HG03139 (cell line): ENCODE measurements around the gene ARHGEF17.

Experiments used
- ATAC-seq: cut with Tn5 transposase; IDR thresholded peaks from one replicate; pipeline ENCODE4 v1.9.1; 2021; ENCODE audit not compliant: unreplicated experiment

The ARHGEF17 gene

GRCh38 chr11:73392108-73393010 is 84.3 kb downstream of the ARHGEF17 start:
- ATAC-seq = no peak

- no peak for ATAC-seq
Measured at GRCh38 chr11:73393011-73393380, 84.9 kb downstream of the ARHGEF17 start.

DNA sequence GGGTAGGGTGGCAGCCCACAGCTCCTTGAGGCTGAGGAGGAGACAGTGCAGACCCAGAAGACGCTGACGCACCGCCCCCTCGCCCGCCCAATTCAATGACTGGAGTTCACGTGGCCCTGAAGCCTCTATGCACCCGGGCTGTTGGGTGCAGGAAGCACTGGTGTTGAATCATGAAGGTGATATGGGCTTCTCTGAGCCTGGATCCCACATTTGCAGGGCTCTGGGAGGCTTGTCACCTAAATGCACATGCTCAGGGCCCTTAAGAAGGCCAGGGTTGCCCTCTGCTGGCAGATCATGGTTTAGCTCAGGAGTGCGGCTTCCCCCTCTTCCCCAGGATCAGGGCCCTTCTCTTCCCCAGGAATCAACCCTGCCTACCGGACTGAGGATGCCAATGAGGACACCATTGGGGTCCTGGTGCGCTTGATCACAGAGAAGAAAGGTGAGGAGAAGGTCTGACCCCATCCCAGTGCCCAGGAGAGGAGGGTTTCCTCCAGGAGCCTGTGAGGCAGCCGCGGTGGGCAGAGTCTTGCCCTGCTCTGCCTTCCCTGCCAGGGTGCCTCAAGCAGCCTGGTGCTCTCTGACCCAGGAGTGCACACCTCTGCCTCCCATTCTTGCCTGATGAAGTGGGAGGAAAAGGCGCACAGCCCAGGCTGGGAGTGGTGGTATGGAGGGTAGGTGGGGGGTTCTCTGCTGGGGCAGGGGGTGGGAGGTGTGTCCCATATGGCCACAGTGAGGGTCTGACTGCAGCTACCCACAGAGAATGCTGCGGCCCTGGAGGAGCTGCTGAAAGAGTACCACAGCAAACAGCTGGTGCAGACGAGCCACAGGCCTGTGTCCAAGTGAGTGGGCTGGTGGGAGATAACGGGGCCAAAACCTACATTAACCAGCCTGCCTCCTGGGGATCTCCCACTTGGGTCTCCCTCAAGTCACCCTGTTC is 85.7 kb downstream of the ARHGEF17 start:
- ATAC-seq = no peak

GRCh38 chr11:73394416-73395296 is 86.6 kb downstream of the ARHGEF17 start:
- no peak for ATAC-seq

GRCh38 chr11:73395297-73396208 is 87.5 kb downstream of the ARHGEF17 start:
- ATAC-seq = no peak

DNA sequence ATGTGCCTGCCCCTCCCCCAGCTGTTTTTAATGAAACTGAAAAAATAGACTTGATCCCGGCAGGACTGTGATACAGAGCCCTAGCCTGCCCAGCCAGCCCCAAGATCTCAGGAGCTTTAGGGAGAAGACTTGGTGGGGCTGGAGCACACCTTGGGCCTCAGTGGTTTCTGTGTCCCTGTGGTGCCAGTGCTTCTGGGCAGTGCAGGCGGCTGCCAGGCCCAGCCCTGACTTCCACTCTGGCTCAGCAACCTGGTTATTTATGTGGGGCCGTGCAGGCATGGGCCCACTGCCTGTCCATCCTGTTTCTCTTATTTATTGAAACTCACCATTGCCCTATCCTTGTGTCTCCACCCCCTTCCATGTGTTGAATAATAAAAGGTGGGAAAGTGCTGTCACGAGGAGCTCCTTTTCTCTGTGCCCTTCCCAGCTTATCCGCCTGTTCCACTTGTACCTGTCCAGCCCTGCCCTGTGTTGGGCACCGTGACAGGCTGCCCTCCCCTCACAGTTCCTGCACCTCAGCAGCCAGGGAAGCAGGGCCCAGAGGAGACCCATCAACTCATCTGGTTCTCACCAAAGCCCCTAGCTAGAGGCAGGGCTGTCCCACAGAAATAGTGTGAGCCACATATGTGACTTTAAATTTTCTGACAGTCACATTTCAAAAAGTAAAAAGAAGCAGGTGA is 88.3 kb downstream of the ARHGEF17 start:
- ATAC-seq = no peak

- no peak for ATAC-seq
Measured at GRCh38 chr11:73396985-73397384, 88.9 kb downstream of the ARHGEF17 start.

GRCh38 chr11:73397468-73398131 is 89.5 kb downstream of the ARHGEF17 start:
- ATAC-seq = no peak

DNA sequence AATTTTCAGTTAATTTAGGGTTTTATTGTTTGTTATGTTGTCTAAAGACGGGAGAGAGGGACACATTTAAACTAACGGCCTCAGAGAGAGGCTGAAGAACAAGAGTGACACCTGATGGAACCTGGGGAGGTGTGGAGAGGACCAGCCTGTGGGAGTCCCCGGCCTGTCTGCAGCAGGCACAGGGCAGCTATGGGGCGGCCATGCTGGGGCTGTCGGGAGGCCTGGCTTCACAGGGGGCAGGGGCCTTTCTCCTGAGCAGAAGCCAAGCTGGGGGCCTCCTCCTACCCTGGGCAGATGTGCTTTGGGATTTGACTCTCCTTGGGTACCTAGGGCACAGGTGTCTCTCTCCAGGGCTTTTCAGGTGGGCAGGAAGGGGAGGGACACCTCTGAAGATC is 90.1 kb downstream of the ARHGEF17 start:
- ATAC-seq = no peak

DNA sequence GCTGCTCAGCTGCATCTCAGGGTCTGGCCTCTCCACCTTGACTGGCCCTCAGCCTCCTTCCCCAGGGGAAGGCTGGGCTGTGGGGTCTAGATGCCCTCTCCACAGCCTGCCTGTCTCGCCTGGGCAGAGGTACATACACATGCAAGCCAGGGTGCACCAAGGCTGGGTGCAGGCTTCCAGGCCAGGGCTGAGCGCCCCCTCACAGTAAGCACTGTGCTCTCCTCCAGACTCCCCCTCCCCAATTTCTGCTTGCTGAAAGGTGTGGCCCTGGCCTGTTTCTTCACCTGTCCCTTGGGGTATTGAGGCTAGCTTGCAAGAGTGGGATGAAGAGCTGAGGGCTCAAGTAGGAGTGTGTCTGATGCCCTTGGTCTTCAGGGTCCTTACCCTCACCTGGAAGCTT is 90.6 kb downstream of the ARHGEF17 start:
- ATAC-seq = no peak

DNA sequence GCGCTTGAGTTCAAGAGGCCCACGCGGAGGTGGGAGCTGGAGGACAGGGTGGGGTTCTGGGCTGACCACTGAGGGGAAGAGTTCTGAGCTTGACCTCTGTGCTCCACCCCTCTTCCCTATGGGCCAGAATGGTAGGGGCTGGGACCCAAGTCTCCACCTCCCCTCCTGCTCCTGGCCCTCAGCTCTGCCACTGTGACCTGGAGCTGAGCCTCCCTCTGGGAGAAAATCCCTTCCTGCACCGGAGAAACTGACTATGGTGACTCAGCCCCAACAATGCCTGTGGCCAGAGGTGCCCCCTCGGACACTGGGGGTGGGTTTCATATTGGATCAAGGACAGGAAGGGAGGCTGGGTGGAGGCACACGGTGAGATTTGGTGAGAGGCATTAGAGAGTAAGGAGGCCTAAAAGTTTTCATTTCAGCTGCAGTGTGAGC is 91.1 kb downstream of the ARHGEF17 start:
- no peak for ATAC-seq

DNA sequence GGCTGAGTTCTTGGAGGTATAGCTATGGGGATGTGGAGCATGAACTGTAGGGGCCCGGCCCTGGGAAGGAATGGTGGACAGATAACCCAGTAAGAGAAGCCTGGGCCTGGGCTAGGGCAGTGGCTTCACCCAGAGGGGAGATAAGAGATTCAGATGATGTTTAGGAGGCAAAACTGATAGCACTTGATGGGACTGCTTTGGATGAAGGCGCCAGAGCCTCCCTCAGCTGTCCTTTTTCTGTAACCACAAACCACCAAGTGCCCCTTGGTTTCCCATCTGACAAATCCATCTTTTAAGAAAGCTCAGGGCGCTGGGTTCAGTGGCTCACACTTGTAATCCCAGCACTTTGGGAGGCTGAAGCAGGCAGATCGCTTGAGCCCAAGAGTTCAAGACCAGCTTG is 91.6 kb downstream of the ARHGEF17 start:
- ATAC-seq = no peak

DNA sequence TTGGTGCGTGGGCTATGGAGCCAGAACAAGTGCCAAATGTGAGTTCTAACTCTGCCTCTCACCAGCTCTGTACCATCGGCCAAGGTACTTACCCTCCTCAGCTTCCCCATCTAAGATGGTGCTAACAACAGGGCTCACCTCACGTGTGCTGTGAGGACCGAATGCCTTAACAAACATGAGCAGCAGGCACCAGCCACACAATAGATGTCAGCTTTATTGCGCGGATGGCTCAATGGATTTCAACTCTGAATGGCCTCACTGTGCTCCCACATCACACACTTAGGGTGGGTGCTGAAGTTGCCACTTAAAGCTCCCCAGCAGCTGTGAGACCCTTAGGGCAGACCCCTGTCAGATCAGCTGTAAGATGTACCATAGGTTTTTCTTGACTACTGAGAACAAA is 92.2 kb downstream of the ARHGEF17 start:
- no peak for ATAC-seq

DNA sequence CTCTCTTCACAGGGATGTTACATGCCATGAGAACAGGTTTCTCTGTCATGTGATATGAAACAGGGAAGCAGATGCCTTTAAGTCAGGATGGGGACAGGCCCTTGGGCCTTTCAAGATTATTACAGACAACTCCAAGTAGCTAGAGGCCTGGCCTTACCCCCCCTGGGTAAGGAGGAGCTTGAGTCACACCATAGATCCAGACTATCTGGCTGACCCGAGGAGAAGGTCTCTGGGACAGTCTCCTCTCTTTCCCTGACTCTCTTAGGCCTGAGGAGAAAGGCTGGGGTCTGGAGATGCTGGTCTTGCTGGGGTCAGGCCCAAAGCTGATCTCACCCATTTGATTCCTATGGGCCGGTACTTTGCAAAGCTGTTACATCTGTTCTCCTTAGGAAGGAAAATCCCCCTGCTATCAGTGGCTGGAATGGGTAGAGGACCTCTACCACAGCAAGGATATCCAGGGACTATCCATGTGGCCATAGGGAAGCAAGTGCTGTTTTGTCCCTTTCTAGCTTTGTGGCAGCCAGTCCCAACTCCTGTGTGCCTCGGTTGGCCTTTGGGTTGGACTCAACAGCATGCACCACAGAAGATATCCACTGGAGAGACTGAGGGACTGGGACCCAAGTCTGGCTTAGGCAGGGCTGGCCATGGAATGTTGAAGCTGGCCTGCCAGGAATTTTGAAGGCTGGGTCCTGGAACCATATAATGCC is 93.3 kb downstream of the ARHGEF17 start:
- no peak for ATAC-seq

- ATAC-seq = no peak
Measured at GRCh38 chr11:73401924-73402833, 94.1 kb downstream of the ARHGEF17 start.

DNA sequence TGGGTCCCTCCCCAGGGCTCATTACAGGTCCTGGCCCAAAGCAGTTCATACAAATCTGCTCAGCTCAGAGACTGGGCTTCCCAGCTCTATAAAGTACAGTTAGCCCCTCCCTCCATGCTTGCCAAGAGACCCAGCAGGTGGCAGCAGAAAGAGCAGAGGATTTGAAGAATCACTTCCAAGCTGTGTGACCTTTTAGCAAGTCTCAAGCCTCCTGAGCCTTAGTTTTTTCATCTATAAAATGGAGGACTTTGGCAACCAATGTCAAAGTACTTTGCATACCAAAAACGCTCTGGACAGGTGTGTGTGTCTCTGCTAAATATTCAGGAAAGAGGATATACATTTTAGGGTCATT is 94.7 kb downstream of the ARHGEF17 start:
- ATAC-seq = no peak

GRCh38 chr11:73403541-73403940 is 95.5 kb downstream of the ARHGEF17 start:
- ATAC-seq = no peak
